Glomerular visceral epithelial cell (primary cell): ENCODE results near the gene SLC5A1.
"Not testable (repeated sequence)": the region's sequence is repeated elsewhere in the genome, so short reads cannot be mapped to it uniquely, and the experiment has no call there.

ENCODE experiments used
- DNase-seq: peaks from one replicate; pipeline ENCODE4 v3.0.0-alpha.2; 2016; ENCODE audit errors: extremely low spot score

SLC5A1 gene

GRCh38 chr22:32144496-32145274 lies 101.6 kb downstream of the SLC5A1 start:
- no peak for DNase-seq

- not testable (repeated sequence) for DNase-seq
These were observed 104.1 kb downstream of the SLC5A1 start for GRCh38 chr22:32147128-32147527.

GRCh38 chr22:32148372-32148771 lies 105.3 kb downstream of the SLC5A1 start:
- not testable (repeated sequence) for DNase-seq

- DNase-seq = not testable (repeated sequence)
These were observed 107.6 kb downstream of the SLC5A1 start for GRCh38 chr22:32150647-32151046.

- DNase-seq = not testable (repeated sequence)
These were observed 108.6 kb downstream of the SLC5A1 start for GRCh38 chr22:32151641-32152040.

- not testable (repeated sequence) for DNase-seq
These were observed 111.7 kb downstream of the SLC5A1 start for GRCh38 chr22:32154727-32155126.

GRCh38 chr22:32157632-32158031 lies 114.6 kb downstream of the SLC5A1 start:
- not testable (repeated sequence) for DNase-seq

- DNase-seq = no peak
These were observed 115.9 kb downstream of the SLC5A1 start, which contains the start of gene C22orf42 for GRCh38 chr22:32158712-32159533. Gene C22orf42 (minus strand): TSS chr22:32159303. CDS start chr22:32159215, 88 bp downstream.

GRCh38 chr22:32160411-32160810 lies 117.3 kb downstream of the SLC5A1 start:
- not testable (repeated sequence) for DNase-seq
